Hepatocyte (in vitro differentiated cells): ENCODE measurements around the gene LSM12. TPM values are rescaled to one million over a fixed set of nuclear protein-coding genes. Genes with fewer than 3 reads are reported as not detected.

Source experiments
- DNase-seq: peaks from one replicate; pipeline ENCODE4 v3.0.0-alpha.2; 2016; ENCODE audit warnings: low spot score
- H2AFZ ChIP-seq: fragments of 200-600 bp; sonication (generic); 2 replicates; pipeline ENCODE4 v1.6.0; 2016; ENCODE audit warnings: antibody characterized with exemption, mild to moderate bottlenecking
- H3K27ac ChIP-seq: fragments of 200-600 bp; sonication (generic); 2 replicates; pipeline ENCODE4 v1.5.1; 2016; ENCODE audit warnings: mild to moderate bottlenecking
- H3K27me3 ChIP-seq: fragments of 200-600 bp; sonication (generic); 2 replicates; pipeline ENCODE4 v1.6.1; 2016
- H3K36me3 ChIP-seq: fragments of 200-600 bp; sonication (generic); replicated peaks from 2 replicates; pipeline ENCODE4 v1.5.1; 2016; ENCODE audit warnings: low read depth; ENCODE audit not compliant: insufficient read depth
- H3K4me1 ChIP-seq: fragments of 200-600 bp; sonication (generic); 2 replicates; pipeline ENCODE4 v1.5.1; 2016; ENCODE audit warnings: mild to moderate bottlenecking, moderate library complexity; ENCODE audit not compliant: insufficient read depth
- H3K4me2 ChIP-seq: fragments of 200-600 bp; sonication (generic); 2 replicates; pipeline ENCODE4 v1.6.0; 2016
- H3K4me3 ChIP-seq: fragments of 200-600 bp; sonication (generic); 2 replicates; pipeline ENCODE4 v1.5.1; 2016; ENCODE audit warnings: mild to moderate bottlenecking
- H3K79me2 ChIP-seq: fragments of 200-600 bp; sonication (generic); 2 replicates; pipeline ENCODE4 v1.6.0; 2017; ENCODE audit warnings: mild to moderate bottlenecking
- H3K9me2 ChIP-seq: fragments of 200-600 bp; sonication (generic); replicated peaks from 2 replicates; pipeline ENCODE4 v1.6.0; 2017; ENCODE audit warnings: mild to moderate bottlenecking; ENCODE audit not compliant: insufficient read depth
- H3K9me3 ChIP-seq: fragments of 200-600 bp; sonication (generic); 2 replicates; pipeline ENCODE4 v1.5.1; 2016; ENCODE audit warnings: low read depth, mild to moderate bottlenecking
- H4K20me1 ChIP-seq: fragments of 200-600 bp; sonication (generic); 2 replicates; pipeline ENCODE4 v1.6.0; 2016; ENCODE audit warnings: mild to moderate bottlenecking; ENCODE audit not compliant: insufficient read depth, poor library complexity, severe bottlenecking
- EZH2 ChIP-seq: fragments of 200-600 bp; sonication (generic); IDR thresholded peaks from 2 replicates; pipeline ENCODE4 v1.6.1; 2016; ENCODE audit warnings: antibody characterized with exemption, mild to moderate bottlenecking, borderline replicate concordance
- EZH2phosphoT487 ChIP-seq: fragments of 200-600 bp; sonication (generic); IDR thresholded peaks from one replicate; pipeline ENCODE4 v1.6.1; 2018; ENCODE audit warnings: antibody characterized with exemption, mild to moderate bottlenecking, low read depth, moderate library complexity; ENCODE audit not compliant: unreplicated experiment, severe bottlenecking
- WGBS: methylation state at CpG from one replicate; pipeline ENCODE4 v1.1.6; 2016; ENCODE audit warnings: low lambda C conversion rate; ENCODE audit errors: missing lambda C conversion rate; 5-methylcytosine and 5-hydroxymethylcytosine counted together
- polyA plus RNA-seq: library from polyadenylated mRNA; unstranded; fragments of >200 nt; fragmentation: Nextera tagmentation; extraction: Ambion mirVana; gene quantifications from 2 replicates; pipeline ENCODE4 v1.2.1, GENCODE V29; 2016
- total RNA-seq: library from RNA; depleted of rRNA; stranded (reverse); fragments of >200 nt; gene quantifications from 2 replicates; pipeline ENCODE4 v1.2.3, GENCODE V29; 2014
- TF ChIP-seq, protein P1 (sequence below): fragments of 200-600 bp; sonication (generic); IDR thresholded peaks from 2 replicates; pipeline ENCODE4 v1.5.1; 2016; ENCODE audit warnings: antibody characterized with exemption, mild to moderate bottlenecking; ENCODE audit not compliant: poor library complexity

The LSM12 gene
- total and polyA plus RNA-seq, 2 experiments from 2014 or later: 40.4 to 44.5 TPM

DNA sequence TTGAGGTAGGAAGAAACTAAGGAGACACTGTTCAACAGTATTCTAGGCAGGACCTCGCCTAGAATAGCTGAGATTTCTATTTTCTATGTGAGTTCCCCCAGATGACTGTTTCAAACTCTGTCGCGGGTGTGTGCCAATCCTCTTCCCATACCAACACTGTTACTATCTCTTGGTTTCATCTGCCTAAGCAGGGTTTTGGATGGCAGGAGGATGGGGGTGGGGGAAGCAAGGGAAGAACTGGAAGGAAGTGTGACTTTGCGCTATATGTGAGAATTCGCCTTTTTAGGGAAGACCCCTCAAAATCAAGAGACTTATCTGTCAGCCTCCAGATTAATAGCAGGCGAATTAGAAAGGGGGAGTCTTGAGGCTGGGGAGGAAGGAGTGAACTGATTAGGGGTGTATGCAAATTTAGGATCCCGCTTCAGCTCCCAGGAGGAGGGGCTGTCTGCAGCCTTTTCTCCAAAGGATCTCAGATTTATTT, 3.5 kb upstream of the LSM12 start:
- WGBS: 14% methylated on average over 7 of the region's 7 CpGs
- Histone ChIP-seq H3K79me2 (peaks cover 42% of the 10 kb centered on the region), H3K4me2 (peak overlapping the region; percentile 76), H3K4me3 (peak overlapping the region; percentile 34), H3K27ac (peak overlapping the region; percentile 89), H3K36me3 (no peaks in the 10 kb centered on the region), H2AFZ (peak overlapping the region; percentile 54), H3K9me2 (no peaks in the 10 kb centered on the region), H3K4me1 (peaks cover 30% of the 10 kb centered on the region), H3K27me3 (no peaks in the 10 kb centered on the region), H4K20me1 (peaks cover 5% of the 10 kb centered on the region), H3K9me3 (no peaks in the 10 kb centered on the region)
- TF ChIP-seq EZH2phosphoT487 (no peak), EZH2 (no peak)
- TF ChIP-seq, protein P1, sequence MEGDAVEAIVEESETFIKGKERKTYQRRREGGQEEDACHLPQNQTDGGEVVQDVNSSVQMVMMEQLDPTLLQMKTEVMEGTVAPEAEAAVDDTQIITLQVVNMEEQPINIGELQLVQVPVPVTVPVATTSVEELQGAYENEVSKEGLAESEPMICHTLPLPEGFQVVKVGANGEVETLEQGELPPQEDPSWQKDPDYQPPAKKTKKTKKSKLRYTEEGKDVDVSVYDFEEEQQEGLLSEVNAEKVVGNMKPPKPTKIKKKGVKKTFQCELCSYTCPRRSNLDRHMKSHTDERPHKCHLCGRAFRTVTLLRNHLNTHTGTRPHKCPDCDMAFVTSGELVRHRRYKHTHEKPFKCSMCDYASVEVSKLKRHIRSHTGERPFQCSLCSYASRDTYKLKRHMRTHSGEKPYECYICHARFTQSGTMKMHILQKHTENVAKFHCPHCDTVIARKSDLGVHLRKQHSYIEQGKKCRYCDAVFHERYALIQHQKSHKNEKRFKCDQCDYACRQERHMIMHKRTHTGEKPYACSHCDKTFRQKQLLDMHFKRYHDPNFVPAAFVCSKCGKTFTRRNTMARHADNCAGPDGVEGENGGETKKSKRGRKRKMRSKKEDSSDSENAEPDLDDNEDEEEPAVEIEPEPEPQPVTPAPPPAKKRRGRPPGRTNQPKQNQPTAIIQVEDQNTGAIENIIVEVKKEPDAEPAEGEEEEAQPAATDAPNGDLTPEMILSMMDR: no peak
- DNase-seq: no peak

DNA sequence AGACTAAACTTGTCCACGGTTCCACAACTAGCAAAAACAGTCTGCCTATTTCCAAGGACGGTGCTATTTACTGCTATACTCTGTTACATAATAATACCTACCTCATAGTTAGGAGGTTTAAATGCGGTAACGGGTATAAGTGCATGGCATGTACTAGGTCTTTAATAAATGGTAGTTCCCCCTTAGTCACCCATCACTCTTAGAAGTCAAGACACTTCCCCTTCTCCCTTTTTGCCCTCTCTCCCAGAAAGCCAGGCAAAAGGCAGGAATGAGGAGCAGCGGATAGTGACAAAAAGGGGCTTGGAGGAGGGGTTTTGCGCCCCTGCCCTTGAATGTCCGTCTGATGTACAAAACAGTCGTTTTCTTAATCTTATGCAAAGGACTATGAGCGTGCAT, 1.1 kb upstream of the LSM12 start:
- WGBS: 95% methylated on average over 9 of the region's 9 CpGs
- Histone ChIP-seq H3K79me2 (peaks cover 51% of the 10 kb centered on the region), H3K4me1 (peaks cover 38% of the 10 kb centered on the region)

DNA sequence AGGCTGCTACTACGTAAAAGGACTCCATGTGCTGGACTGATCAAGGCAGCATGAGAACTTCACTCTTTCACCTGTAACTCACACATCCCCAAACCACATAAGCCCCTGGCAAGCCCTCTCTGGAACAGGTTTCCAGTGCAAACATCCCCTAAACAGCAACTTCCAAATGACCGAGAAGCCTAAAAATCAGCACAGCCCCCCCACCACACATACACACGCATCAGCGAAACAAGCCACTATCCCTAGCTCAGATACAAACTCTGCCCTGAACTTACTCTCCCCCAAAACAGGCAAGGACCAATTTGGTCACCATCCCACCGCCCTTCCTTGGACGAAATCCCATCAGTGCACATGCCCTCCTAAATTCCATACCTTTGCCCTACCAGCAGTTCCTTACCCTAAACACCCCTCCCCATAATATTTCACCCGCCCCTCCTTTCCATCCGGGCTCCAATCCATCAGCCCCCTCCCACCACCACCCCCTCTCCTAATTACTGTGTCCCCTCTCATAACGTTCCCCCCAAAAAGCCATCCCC, 735 bp downstream of the LSM12 start:
- H4K20me1 ChIP-seq: peaks cover 23% of the 10 kb centered on the region
- H3K79me2 ChIP-seq: peaks cover 56% of the 10 kb centered on the region

More for the DNA sequence above, 1.1 kb upstream of the LSM12 start:
- TF ChIP-seq, protein P1: no peak
- no peak for TF ChIP-seq EZH2
- no peak for TF ChIP-seq EZH2phosphoT487
- Histone ChIP-seq H2AFZ (peak overlapping the region; percentile 45), H4K20me1 (peaks cover 22% of the 10 kb centered on the region), H3K9me2 (no peaks in the 10 kb centered on the region), H3K27ac (peak overlapping the region; percentile 99), H3K36me3 (peaks cover 5% of the 10 kb centered on the region), H3K27me3 (no peaks in the 10 kb centered on the region), H3K9me3 (no peaks in the 10 kb centered on the region), H3K4me2 (peak overlapping the region; percentile 73), H3K4me3 (no peak overlapping the region)
- DNase-seq: no peak

More for the DNA sequence above, 735 bp downstream of the LSM12 start:
- peak overlapping the region; percentile 96 for H3K4me2 ChIP-seq
- no peaks in the 10 kb centered on the region for H3K9me2 ChIP-seq
- no peak for DNase-seq
- no peaks in the 10 kb centered on the region for H3K27me3 ChIP-seq
- WGBS: under 1% methylated on average over 6 of the region's 9 CpGs
- peak overlapping the region; percentile 83 for H3K4me3 ChIP-seq
- peak overlapping the region; percentile 65 for H2AFZ ChIP-seq
- H3K9me3 ChIP-seq: no peaks in the 10 kb centered on the region
- peaks cover 28% of the 10 kb centered on the region for H3K4me1 ChIP-seq
- TF ChIP-seq, protein P1: no peak
- TF ChIP-seq EZH2phosphoT487: no peak
- no peak for TF ChIP-seq EZH2
- peaks cover 5% of the 10 kb centered on the region for H3K36me3 ChIP-seq
- H3K27ac ChIP-seq: peak overlapping the region; percentile 99
